H1 (cell line): ENCODE data around the gene GRIK2. TPM values are rescaled to one million over a fixed set of nuclear protein-coding genes. Genes with fewer than 3 reads are reported as not detected.

Experiments
- CTCF ChIA-PET: fragments of 300-600 bp; sonication (Branson Sonifier 250); formaldehyde crosslinking; loops from one replicate; lab custom pipeline; 2021; ENCODE audit not compliant: partially characterized antibody; lab: Charles Lee
- POLR2A ChIA-PET: fragments of 300-600 bp; sonication (Branson Sonifier 250); formaldehyde crosslinking; loops from one replicate; lab custom pipeline; 2021; ENCODE audit warnings: inconsistent platforms; ENCODE audit not compliant: partially characterized antibody; lab: Charles Lee
- DNase-seq, 2 experiments: peaks; one replicate each; pipeline versions ENCODE4 v3.0.0 to v3.0.0-alpha.2; 2010 to 2022; ENCODE audit warnings: low spot score in 2 of 2, low read depth in 1 of 2, mixed read lengths in 1 of 2
- FAIRE-seq: peaks from 2 replicates; lab custom pipeline; 2011; peaks lifted over from hg19 to GRCh38; lab: Jason Lieb, UNC
- H2AFZ ChIP-seq: 2 replicates; pipeline ENCODE4 v1.8.1; 2012; ENCODE audit warnings: low read length, inconsistent platforms
- H2AK5ac ChIP-seq: 2 replicates; pipeline ENCODE4 v1.6.1; 2013; ENCODE audit warnings: low read depth, low read length
- H2BK120ac ChIP-seq: replicated peaks from 2 replicates; pipeline ENCODE3; 2013; ENCODE audit warnings: low read depth, low read length, inconsistent platforms
- H2BK12ac ChIP-seq: 2 replicates; pipeline ENCODE4 v1.6.1; 2013; ENCODE audit warnings: low read depth, low read length
- H2BK15ac ChIP-seq: 2 replicates; pipeline ENCODE4 v1.6.1; 2013; ENCODE audit warnings: low read length
- H2BK20ac ChIP-seq: 2 replicates; pipeline ENCODE4 v1.6.1; 2013; ENCODE audit warnings: low read length
- H2BK5ac ChIP-seq: 2 replicates; pipeline ENCODE4 v1.6.1; 2013; ENCODE audit warnings: low read depth, low read length
- H3K14ac ChIP-seq: 2 replicates; pipeline ENCODE4 v1.6.1; 2013; ENCODE audit warnings: inconsistent platforms; ENCODE audit not compliant: insufficient read length
- H3K18ac ChIP-seq: 2 replicates; pipeline ENCODE4 v1.6.1; 2013; ENCODE audit warnings: low read length; ENCODE audit errors: extremely low read depth
- H3K23ac ChIP-seq: 2 replicates; pipeline ENCODE4 v1.6.1; 2013; ENCODE audit warnings: inconsistent platforms; ENCODE audit not compliant: insufficient read length
- H3K23me2 ChIP-seq: 2 replicates; pipeline ENCODE4 v1.6.1; 2013; ENCODE audit warnings: low read depth, low read length
- H3K27ac ChIP-seq: 2 replicates; pipeline ENCODE4 v1.6.1; 2011; ENCODE audit warnings: low read depth, low read length, inconsistent platforms
- H3K27me3 ChIP-seq, 4 experiments: replicated peaks in 1 of 4; 1 replicate in 1 of 4; 2 replicates in 3 of 4; pipeline versions ENCODE4 v1.6.1 to v1.8.1; 2011 to 2013; ENCODE audit warnings: low read length in 3 of 4, mild to moderate bottlenecking in 3 of 4, inconsistent platforms in 2 of 4, mixed read lengths in 2 of 4, moderate library complexity in 1 of 4; ENCODE audit not compliant: control insufficient read depth in 3 of 4, insufficient read depth in 3 of 4; ENCODE audit errors: extremely low read depth in 1 of 4
- H3K36me3 ChIP-seq, 4 experiments: 2 replicates each; pipeline versions ENCODE4 v1.6.1 to v1.8.1; 2011 to 2013; ENCODE audit warnings: mild to moderate bottlenecking in 4 of 4, low read length in 3 of 4, moderate library complexity in 2 of 4, control low read depth in 1 of 4, inconsistent platforms in 1 of 4; ENCODE audit not compliant: insufficient read depth in 4 of 4, control insufficient read depth in 2 of 4
- H3K4ac ChIP-seq: replicated peaks from 2 replicates; pipeline ENCODE3; 2013; ENCODE audit warnings: low read length, low read depth, mixed read lengths, inconsistent platforms; ENCODE audit not compliant: insufficient read length
- H3K4me1 ChIP-seq, 4 experiments: replicated peaks in 1 of 4; 1 replicate in 1 of 4; 2 replicates in 3 of 4; pipeline versions ENCODE4 v1.6.1 to v1.8.1; 2011 to 2013; ENCODE audit warnings: low read length in 3 of 4, inconsistent platforms in 2 of 4, mixed read lengths in 1 of 4; ENCODE audit not compliant: insufficient read depth in 4 of 4, control insufficient read depth in 3 of 4
- H3K4me2 ChIP-seq, 2 experiments: 2 replicates each; pipeline versions ENCODE4 v1.6.1 to v1.8.1; 2011 to 2013; ENCODE audit warnings: low read depth in 2 of 2, low read length in 2 of 2, control low read depth in 1 of 2, inconsistent platforms in 1 of 2, mild to moderate bottlenecking in 1 of 2; ENCODE audit not compliant: insufficient read depth in 1 of 2
- H3K4me3 ChIP-seq, 4 experiments: fragments of 200-600, 300-600 bp in 1 of 4; sonication (generic), shearing (Covaris generic), sonication (Bioruptor Twin) in 1 of 4; 2 replicates each; pipeline versions ENCODE4 v1.5.1 to v1.8.1; 2011 to 2016; ENCODE audit warnings: low read length in 4 of 4, low read depth in 3 of 4, control low read depth in 2 of 4, inconsistent platforms in 2 of 4, mild to moderate bottlenecking in 2 of 4, mixed read lengths in 1 of 4, moderate library complexity in 1 of 4; ENCODE audit not compliant: insufficient read depth in 2 of 4; ENCODE audit errors: extremely low read depth in 1 of 4
- H3K56ac ChIP-seq: replicated peaks from 2 replicates; pipeline ENCODE3; 2013; ENCODE audit warnings: low read depth, mild to moderate bottlenecking, mixed read lengths, low read length, inconsistent platforms; ENCODE audit not compliant: insufficient read length
- H3K79me1 ChIP-seq: 2 replicates; pipeline ENCODE4 v1.6.1; 2013; ENCODE audit warnings: low read depth, low read length, control low read depth
- H3K79me2 ChIP-seq, 2 experiments: 2 replicates each; pipeline versions ENCODE4 v1.6.1 to v1.8.1; 2012 to 2013; ENCODE audit warnings: low read length in 2 of 2, mild to moderate bottlenecking in 2 of 2, inconsistent platforms in 1 of 2; ENCODE audit not compliant: insufficient read depth in 2 of 2, control insufficient read depth in 1 of 2
- H3K9ac ChIP-seq, 4 experiments: replicated peaks in 1 of 4; 1 replicate in 1 of 4; 2 replicates in 3 of 4; pipeline versions ENCODE4 v1.6.1 to v1.8.1; 2011 to 2013; ENCODE audit warnings: low read depth in 3 of 4, low read length in 3 of 4, control low read depth in 2 of 4, mild to moderate bottlenecking in 2 of 4, moderate library complexity in 2 of 4, inconsistent platforms in 1 of 4; ENCODE audit errors: extremely low read depth in 1 of 4
- H3K9me3 ChIP-seq, 2 experiments: 2 replicates each; pipeline versions ENCODE4 v1.6.1 to v1.8.1; 2012 to 2013; ENCODE audit warnings: mild to moderate bottlenecking in 2 of 2, moderate library complexity in 2 of 2, control low read depth in 1 of 2, inconsistent platforms in 1 of 2, low read depth in 1 of 2, low read length in 1 of 2, mixed read lengths in 1 of 2; ENCODE audit not compliant: insufficient read depth in 2 of 2
- H4K20me1 ChIP-seq, 2 experiments: replicated peaks in 1 of 2; 2 replicates each; pipeline versions ENCODE3 to v1.8.1; 2011 to 2013; ENCODE audit warnings: inconsistent platforms in 2 of 2, low read length in 2 of 2, mild to moderate bottlenecking in 1 of 2; ENCODE audit not compliant: insufficient read depth in 2 of 2, control insufficient read depth in 1 of 2
- H4K5ac ChIP-seq: 2 replicates; pipeline ENCODE4 v1.6.1; 2013; ENCODE audit warnings: low read length, low read depth, mixed read lengths, inconsistent platforms; ENCODE audit not compliant: insufficient read length
- H4K8ac ChIP-seq: 2 replicates; pipeline ENCODE4 v1.8.0; 2013; ENCODE audit warnings: mild to moderate bottlenecking, moderate library complexity, low read length, inconsistent platforms; ENCODE audit not compliant: insufficient read depth; ENCODE audit errors: extremely low read depth
- H4K91ac ChIP-seq: replicated peaks from 2 replicates; pipeline ENCODE3; 2013; ENCODE audit warnings: low read length, mixed read lengths, inconsistent platforms; ENCODE audit not compliant: insufficient read length
- EGR1 ChIP-seq: IDR thresholded peaks from 2 replicates; pipeline ENCODE4 v1.6.1; 2011; ENCODE audit warnings: low read depth, low read length, borderline replicate concordance
- GTF2F1 ChIP-seq: IDR thresholded peaks from 2 replicates; pipeline ENCODE4 v1.6.1; 2012; ENCODE audit warnings: low read depth, low read length, improper control_type of control experiment, borderline replicate concordance
- KDM1A ChIP-seq: fragments of 200-600, 300-600 bp; sonication (generic); IDR thresholded peaks from 2 replicates; pipeline ENCODE4 v1.7.1; 2016; ENCODE audit warnings: mild to moderate bottlenecking, low read length, borderline replicate concordance
- SUZ12 ChIP-seq: fragments of 200-600 bp; sonication (generic); IDR thresholded peaks from 2 replicates; pipeline ENCODE4 v1.6.1; 2012; ENCODE audit warnings: mild to moderate bottlenecking, inconsistent platforms, low read length, moderate library complexity, mixed read lengths
- ZNF274 ChIP-seq: IDR thresholded peaks from 2 replicates; pipeline ENCODE4 v1.7.0; 2012; ENCODE audit warnings: low read length, borderline replicate concordance; ENCODE audit errors: extremely low read depth
- WGBS, 2 experiments: shearing (Covaris generic) in 1 of 2; methylation state at CpG; one replicate each; pipeline versions ENCODE4 v1.1.6 to v1.1.7; 2013 to 2015; ENCODE audit warnings: low lambda C conversion rate in 2 of 2, mixed read lengths in 2 of 2, inconsistent platforms in 1 of 2, low coverage in 1 of 2, missing lambda C conversion rate in 1 of 2; ENCODE audit not compliant: insufficient replicate concordance in 2 of 2, insufficient coverage in 1 of 2, insufficient read length in 1 of 2; ENCODE audit errors: extremely low coverage in 1 of 2, missing lambda C conversion rate in 1 of 2; 5-methylcytosine and 5-hydroxymethylcytosine counted together
- polyA plus RNA-seq, 7 experiments: library from polyadenylated mRNA; depleted of rRNA in 3 of 7; stranded (reverse) in 5 of 7; unstranded in 2 of 7; fragments of >200 nt in 5 of 7; fragments of 200-250 nt in 2 of 7; gene quantifications; 1 replicate in 5 of 7; 2 replicates in 1 of 7; 4 replicates in 1 of 7; pipeline versions ENCODE4 v1.2.1 to v1.2.3, GENCODE V29; 2011 to 2013; ENCODE audit warnings: missing spikeins in 2 of 7, mixed read lengths in 2 of 7
- total RNA-seq: library from RNA; stranded (reverse); fragmentation: NEBNext Ultra II Directional; extraction: Animal tissue kit (Norgen Biotek cat#: 25700); gene quantifications from 2 replicates; pipeline ENCODE4 v1.2.1, GENCODE V29; 2021
- TF ChIP-seq, protein P1 (sequence below): IDR thresholded peaks from 2 replicates; pipeline ENCODE4 v1.6.1; 2011; ENCODE audit warnings: low read depth, mild to moderate bottlenecking, low read length; ENCODE audit not compliant: insufficient read depth
- TF ChIP-seq, protein P2 (sequence below): IDR thresholded peaks from 2 replicates; pipeline ENCODE4 v1.6.1; 2011; ENCODE audit warnings: low read length, improper control_type of control experiment

GRIK2 gene
- total and polyA plus RNA-seq, 2 of the 8 experiments (the other 6 are each of a cell fraction or from before 2014, with no cell fraction given), result 1.8 to 2.2 TPM

DNA sequence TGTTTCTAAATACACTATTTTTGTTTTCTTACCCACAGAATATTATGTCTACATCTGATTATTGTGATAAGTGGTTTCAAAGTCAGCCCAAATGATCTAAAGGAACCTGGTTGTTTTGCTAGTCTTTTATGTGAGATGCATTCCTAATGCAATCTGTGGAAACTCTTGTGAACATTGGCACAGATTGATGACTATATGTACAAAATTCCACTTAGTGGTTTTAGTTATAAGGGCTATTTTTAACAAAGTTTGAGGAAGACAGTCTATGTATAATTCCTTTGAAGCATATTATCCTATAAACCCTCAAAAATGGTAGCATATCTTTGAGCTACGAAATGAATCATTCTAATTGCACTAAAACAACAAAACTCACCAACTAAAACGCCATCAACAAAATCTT is 140.9 kb downstream of the GRIK2 start:
- no peak overlapping the region for H3K4me3 ChIP-seq
- H2BK15ac ChIP-seq, result no peak overlapping the region
- H3K36me3 ChIP-seq, result no peaks in the 10 kb centered on the region
- no peak for DNase-seq
- ChIA-PET POLR2A (interaction anchor here (0.7 kb wide), 1 partner anchor 8 kb away, joined by 4 read pairs; no protein-coding TSS in a partner anchor), CTCF (no interaction called here)
- H2AK5ac ChIP-seq, result no peak overlapping the region
- no peak overlapping the region for H4K91ac ChIP-seq
- H2BK12ac ChIP-seq, result no peak overlapping the region
- no peak overlapping the region for H4K8ac ChIP-seq
- no peak overlapping the region for H3K18ac ChIP-seq
- FAIRE-seq, result no peak
- no peaks in the 10 kb centered on the region for H3K4me1 ChIP-seq
- H3K79me1 ChIP-seq, result no peaks in the 10 kb centered on the region
- TF ChIP-seq KDM1A (no peak), EGR1 (no peak), GTF2F1 (no peak), ZNF274 (no peak), SUZ12 (no peak)
- TF ChIP-seq, protein P1, sequence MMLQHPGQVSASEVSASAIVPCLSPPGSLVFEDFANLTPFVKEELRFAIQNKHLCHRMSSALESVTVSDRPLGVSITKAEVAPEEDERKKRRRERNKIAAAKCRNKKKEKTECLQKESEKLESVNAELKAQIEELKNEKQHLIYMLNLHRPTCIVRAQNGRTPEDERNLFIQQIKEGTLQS, result no peak
- TF ChIP-seq, protein P2, sequence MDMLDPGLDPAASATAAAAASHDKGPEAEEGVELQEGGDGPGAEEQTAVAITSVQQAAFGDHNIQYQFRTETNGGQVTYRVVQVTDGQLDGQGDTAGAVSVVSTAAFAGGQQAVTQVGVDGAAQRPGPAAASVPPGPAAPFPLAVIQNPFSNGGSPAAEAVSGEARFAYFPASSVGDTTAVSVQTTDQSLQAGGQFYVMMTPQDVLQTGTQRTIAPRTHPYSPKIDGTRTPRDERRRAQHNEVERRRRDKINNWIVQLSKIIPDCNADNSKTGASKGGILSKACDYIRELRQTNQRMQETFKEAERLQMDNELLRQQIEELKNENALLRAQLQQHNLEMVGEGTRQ, result no peak
- H3K56ac ChIP-seq, result no peak overlapping the region
- no peak overlapping the region for H2BK5ac ChIP-seq
- H4K5ac ChIP-seq, result no peak overlapping the region
- H3K4me2 ChIP-seq, result no peak overlapping the region
- no peak overlapping the region for H3K14ac ChIP-seq
- no peak overlapping the region for H3K9ac ChIP-seq
- H2BK120ac ChIP-seq, result no peak overlapping the region
- H3K9me3 ChIP-seq, result no peaks in the 10 kb centered on the region
- no peak overlapping the region for H3K4ac ChIP-seq
- H4K20me1 ChIP-seq, result no peaks in the 10 kb centered on the region
- H3K23ac ChIP-seq, result no peak overlapping the region
- no peaks in the 10 kb centered on the region; the same call in 1 of the 2 replicates for H3K23me2 ChIP-seq
- H3K79me2 ChIP-seq, result no peaks in the 10 kb centered on the region
- H3K27ac ChIP-seq, result no peak overlapping the region
- peaks cover 0 to 1% (median 0%) of the 10 kb centered on the region in 4 experiments; a peak in 1 of 7 replicates for H3K27me3 ChIP-seq
- no peak overlapping the region for H2BK20ac ChIP-seq
- 84 to 100% methylated on average over 1 to 2 of the region's 2 CpGs for whole genome bisulfite sequencing, 2 experiments
- no peak overlapping the region for H2AFZ ChIP-seq
